ENCODE data around the gene ADAMTS4. TPM values are rescaled to one million over a fixed set of nuclear protein-coding genes. Genes with fewer than 3 reads are reported as not detected.

The ADAMTS4 gene
- total and polyA plus RNA-seq, 9 of the 15 experiments (the other 6 are each of a cell fraction or from before 2014, with no cell fraction given), result 0.07 to 3.7 (median 0.41) TPM

- TF ChIP-seq ZNF780A (CRISPR knock-in tag; IDR thresholded peaks at IDR 0.05) (no peak), GABPA (tag; conservative IDR thresholded peaks at IDR 0.05; ENCODE audit: low read depth) (peak; percentile 40; the same call in 1 of the 2 replicates), SFPQ (IDR thresholded peaks at IDR 0.05; ENCODE audit: low read depth, low read length) (no peak), CREB3L1 (IDR thresholded peaks at IDR 0.05; ENCODE audit: borderline replicate concordance, low read depth) (peak; percentile 44; the same call in 1 of the 2 replicates), NFXL1 (CRISPR knock-in tag; IDR thresholded peaks at IDR 0.05) (no peak), BRD9 (IDR thresholded peaks at IDR 0.05; ENCODE audit: low read depth, partially characterized antibody) (peak; percentile 67), HSF4 (CRISPR knock-in tag; IDR thresholded peaks at IDR 0.05; ENCODE audit: borderline replicate concordance) (no peak), ESRRA (IDR thresholded peaks at IDR 0.05; ENCODE audit: borderline replicate concordance, low read depth) (peak; percentile 38; the same call in 1 of the 2 replicates), MAZ (CRISPR knock-in tag; conservative IDR thresholded peaks at IDR 0.05 in 1 of 2, IDR thresholded peaks at IDR 0.05 in 1 of 2) (peak; percentile 21 to 58; a peak in 2 of 4 replicates), ZBTB17 (CRISPR knock-in tag; IDR thresholded peaks at IDR 0.05) (0 out of 2 replicates have a peak, but pooled peaks have one; percentile 54), SRF (CRISPR knock-in tag; IDR thresholded peaks at IDR 0.05) (peak in 1 of 2 experiments; percentile 65; a peak in 1 of 4 replicates), ZNF3 (CRISPR knock-in tag; IDR thresholded peaks at IDR 0.05) (no peak), ATF7 (IDR thresholded peaks at IDR 0.05) (0 out of 2 replicates have a peak, but pooled peaks have one; percentile 55), MAFF (IDR thresholded peaks at IDR 0.05; ENCODE audit: low read length) (no peak), HINFP (tag; conservative IDR thresholded peaks at IDR 0.05; ENCODE audit: low read depth) (no peak), MTA2 (IDR thresholded peaks at IDR 0.05; ENCODE audit: low read depth) (no peak), PHF8 (IDR thresholded peaks at IDR 0.05; ENCODE audit: borderline replicate concordance, low read length) (peak; percentile 34; the same call in 1 of the 2 replicates), RBM34 (IDR thresholded peaks at IDR 0.05; ENCODE audit: borderline replicate concordance, insufficient read depth, low read length) (no peak), SAFB (IDR thresholded peaks at IDR 0.05; ENCODE audit: borderline replicate concordance, low read depth, low read length) (no peak)
These were observed 28.5 kb upstream of the ADAMTS4 start (continued) for GRCh38 chr1:161227196-161227871.
